Measurements from ENCODE around the gene PRDM2.

DNA sequence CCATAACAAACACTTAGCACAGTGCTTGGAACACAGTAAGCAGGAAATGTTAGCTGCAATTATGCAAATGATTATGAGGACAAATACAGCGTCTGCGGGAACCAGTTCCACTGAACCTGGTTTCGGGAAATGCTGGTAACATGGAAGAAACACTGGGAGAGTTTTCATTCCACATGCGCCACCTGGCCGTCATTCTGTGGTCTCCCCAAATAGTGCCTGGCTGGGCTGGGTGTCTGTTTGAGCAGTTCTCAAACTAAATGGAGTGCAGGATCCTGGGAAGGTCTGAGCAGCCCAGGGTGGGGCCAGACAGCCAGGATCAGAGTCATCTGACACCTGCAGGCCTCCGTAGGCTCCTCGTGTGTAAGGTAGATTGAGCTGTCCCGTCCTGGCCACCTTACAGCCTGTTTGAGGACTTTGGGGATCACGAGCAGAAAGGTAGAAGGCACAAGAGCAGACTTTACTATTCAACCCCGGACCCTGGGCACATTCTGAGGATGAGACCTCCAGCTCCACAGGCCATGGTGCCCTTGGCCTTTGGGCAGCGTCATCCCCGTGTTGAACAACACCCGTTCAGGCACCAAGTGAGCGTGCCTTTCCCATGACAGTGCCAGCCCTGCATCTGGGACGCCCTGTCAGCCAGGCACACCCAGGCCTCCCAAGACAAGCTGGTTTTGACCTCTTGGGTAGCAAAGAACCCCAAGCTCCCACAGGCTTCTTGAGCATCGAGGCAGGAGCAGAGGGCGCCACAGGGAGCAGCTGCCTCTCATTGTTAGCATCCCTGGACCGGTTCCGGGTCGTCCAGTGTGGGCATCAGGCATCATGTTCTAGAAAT is 101.9 kb downstream of the PRDM2 start:
- TF ChIP-seq, protein P1, sequence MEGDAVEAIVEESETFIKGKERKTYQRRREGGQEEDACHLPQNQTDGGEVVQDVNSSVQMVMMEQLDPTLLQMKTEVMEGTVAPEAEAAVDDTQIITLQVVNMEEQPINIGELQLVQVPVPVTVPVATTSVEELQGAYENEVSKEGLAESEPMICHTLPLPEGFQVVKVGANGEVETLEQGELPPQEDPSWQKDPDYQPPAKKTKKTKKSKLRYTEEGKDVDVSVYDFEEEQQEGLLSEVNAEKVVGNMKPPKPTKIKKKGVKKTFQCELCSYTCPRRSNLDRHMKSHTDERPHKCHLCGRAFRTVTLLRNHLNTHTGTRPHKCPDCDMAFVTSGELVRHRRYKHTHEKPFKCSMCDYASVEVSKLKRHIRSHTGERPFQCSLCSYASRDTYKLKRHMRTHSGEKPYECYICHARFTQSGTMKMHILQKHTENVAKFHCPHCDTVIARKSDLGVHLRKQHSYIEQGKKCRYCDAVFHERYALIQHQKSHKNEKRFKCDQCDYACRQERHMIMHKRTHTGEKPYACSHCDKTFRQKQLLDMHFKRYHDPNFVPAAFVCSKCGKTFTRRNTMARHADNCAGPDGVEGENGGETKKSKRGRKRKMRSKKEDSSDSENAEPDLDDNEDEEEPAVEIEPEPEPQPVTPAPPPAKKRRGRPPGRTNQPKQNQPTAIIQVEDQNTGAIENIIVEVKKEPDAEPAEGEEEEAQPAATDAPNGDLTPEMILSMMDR (conservative IDR thresholded peaks at IDR 0.05) = peak; percentile 37
- TF ChIP-seq ZFX (IDR thresholded peaks at IDR 0.05) = no peak

All from C4-2B (cell line).